GM19043 (cell line): ENCODE data around the gene F2RL2.
"Not testable (repeated sequence)": the region's sequence is repeated elsewhere in the genome, so short reads cannot be mapped to it uniquely, and the experiment has no call there.

Source experiments
- ATAC-seq: cut with Tn5 transposase; IDR thresholded peaks from one replicate; pipeline ENCODE4 v1.9.1; 2021; ENCODE audit warnings: low read depth; ENCODE audit not compliant: unreplicated experiment

F2RL2 gene

DNA sequence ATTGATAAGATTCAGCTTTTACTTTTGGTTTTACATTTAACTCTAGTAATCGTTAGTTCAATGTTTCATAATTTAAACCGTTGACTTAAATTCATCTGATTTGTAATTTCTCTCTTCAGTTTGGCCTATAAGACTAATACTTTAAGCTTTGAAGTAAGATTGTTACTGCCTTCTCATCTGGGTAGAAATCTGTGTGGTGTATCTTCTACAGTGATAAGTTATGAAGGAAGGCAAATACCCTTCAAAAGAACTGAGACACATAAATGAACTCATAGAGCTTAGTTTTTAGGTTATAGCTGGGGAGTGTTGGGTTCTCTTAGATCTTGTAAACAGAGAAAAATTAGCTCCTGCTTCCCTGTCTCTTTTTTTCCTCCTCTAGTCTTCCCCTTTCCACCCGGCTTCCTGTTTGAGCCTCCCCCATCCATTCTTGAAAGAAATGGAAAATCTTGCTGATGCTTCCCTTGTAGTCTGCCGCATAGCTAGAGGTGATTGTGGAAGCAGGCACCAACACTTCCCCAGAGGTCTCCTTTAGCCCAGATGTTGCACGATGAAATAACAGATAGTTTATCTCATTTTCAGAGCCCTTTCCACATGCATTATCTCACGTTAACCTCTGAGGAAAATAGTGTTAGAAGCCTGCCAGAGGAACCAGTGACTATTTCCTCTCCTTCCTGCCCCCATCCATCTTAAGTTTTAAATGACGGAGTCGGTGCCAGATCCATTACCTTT lies 2.0 kb upstream of the F2RL2 start:
- ATAC-seq = no peak

DNA sequence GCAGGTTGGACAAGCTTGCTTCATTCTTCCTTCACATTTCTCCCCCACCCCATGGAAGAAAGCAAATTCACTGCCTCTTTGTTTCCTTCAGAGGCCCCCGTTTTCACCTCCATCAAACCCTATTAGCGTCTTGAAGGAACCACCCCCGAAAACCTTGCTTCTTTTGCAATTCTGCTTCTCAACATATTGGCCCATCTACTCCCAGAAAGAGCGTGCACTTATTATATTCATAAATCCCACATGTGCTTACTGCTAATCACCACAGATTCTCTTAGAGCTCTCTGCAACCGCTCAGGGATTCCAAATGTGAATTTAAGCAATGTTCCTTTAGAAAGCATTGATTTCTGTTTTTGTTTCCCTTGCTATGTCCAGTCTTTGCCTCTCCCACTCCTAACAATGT lies 1.1 kb downstream of the F2RL2 start:
- no peak for ATAC-seq

DNA sequence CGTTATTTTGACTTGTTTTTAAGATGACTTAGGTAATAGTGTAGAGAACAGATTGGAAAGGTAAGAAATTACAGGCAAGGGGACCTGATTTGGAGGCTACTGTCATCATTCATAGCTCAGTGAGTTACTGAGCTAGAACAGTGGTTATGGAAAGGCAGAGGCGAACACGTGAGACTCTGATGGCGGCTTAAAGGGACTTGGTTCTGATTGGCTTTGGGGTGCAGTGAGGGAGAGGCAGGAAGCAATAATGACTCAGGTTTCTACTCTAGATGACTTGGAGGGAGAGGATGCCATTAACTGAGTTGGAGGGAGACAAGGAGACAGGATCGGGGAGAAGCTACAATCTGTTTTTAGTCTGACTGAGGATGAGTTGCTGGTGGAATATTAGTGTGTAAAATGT lies 3.0 kb downstream of the F2RL2 start:
- ATAC-seq = no peak

DNA sequence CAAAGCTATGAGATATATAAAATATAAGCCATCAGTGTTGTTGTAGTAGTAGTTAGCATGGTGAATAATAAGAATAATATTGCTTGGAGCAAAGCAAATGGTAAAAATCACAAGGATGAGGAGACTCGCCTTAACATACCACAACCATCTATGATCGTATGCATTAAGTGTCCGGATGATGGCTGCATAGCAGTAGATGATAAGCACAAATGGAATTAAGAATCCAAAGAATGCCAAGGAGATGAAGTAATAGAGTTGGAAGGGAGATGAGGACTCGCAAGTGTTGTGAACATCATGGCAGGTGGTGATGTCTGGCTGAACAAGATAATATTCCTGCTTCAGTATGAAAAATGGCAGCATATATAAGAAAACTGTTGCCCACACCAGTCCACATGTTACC lies 5.5 kb downstream of the F2RL2 start:
- ATAC-seq = no peak

DNA sequence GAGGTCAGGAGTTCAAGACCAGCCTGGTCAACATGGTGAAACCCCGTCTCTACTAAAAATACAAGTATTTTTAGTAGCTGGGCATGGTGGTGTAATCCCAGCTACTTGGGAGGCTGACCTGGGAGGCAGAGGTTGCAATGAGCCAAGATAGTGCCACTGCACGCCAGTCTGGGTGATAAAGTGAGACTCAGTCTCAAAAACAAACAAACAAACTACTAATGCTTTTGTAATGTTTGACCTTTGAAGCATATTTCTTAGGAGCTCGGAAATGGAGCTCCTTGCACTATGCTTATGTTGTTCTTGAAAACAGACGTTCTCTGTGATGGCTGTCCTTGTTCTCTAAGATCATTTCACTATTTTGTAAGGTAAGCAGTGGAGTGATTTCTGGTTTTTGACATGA lies 6.0 kb downstream of the F2RL2 start:
- ATAC-seq = no peak

DNA sequence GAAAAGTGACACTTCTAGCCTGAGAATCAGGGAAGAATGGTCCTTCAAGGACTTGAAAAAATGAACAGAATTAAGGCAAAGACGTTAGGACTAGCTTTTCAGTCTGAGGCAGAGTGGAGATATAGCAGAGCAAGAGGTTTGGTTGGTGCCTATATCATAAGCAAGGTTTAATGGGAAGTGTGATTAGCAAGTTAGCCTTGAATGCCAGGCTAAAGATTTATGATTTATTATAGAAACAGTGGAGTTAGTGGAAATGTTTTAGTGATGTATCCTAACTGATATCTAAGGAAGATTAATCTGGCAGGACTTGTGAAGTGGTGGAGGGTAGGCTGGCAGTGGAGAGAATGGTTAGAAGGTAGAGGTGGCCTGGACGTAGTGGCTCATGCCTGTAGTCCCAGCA lies 7.0 kb downstream of the F2RL2 start:
- no peak for ATAC-seq

DNA sequence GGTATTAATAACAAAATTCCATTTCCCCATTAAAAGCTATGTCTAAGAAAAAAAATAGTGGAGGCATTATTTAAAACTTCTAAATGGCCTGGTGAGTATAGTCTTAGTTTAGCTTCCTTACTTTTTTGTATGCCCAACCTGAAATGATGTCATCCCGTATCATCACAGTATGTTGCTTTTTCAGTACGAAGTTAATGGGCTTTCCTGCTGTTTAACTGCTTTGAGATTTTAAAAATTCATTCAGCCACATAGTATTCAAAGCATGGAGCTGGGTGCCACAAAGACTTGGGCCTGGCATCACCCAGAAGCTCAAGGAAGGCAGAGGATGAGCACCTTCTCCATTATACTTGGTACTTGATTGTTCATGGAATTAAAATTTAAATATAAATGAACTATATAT lies 7.4 kb downstream of the F2RL2 start:
- ATAC-seq = no peak

DNA sequence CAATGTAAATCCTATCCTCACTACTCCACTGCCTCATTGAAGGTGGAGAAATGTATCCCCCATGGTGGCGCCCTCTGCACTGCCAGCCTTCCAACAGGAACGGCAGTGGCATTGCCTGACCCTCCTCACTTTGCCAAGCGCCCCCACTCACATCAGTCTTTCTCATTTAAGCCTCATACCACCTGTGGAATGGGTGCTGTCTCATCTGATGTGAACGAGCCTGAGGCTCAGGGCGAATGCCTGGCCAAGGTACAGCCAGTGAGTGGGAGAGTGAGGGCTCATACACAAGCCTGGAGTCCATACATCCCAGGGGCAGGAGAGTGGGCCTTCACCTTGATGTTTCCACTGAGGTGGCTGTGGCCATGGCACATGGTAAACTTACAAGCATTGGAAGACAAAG lies 10.3 kb downstream of the F2RL2 start:
- no peak for ATAC-seq

DNA sequence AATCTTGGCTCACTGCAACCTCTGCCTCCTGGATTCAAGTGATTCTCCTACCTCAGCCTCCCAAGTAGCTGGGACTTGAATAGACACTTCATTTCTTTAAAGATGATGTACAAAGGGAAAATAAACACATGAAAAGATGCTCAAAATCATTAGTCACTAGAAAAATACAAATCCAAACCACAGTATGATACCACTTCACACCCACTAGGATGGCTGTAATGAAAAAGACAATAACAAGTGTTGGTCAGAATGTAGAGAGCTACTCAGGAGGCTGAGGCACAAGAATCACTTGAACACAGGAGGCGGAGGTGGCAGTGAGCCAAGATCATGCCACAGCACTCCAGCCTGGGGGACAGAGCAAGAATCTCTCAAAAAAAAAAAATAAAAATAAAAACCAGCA lies 13.0 kb downstream of the F2RL2 start:
- ATAC-seq = no peak

DNA sequence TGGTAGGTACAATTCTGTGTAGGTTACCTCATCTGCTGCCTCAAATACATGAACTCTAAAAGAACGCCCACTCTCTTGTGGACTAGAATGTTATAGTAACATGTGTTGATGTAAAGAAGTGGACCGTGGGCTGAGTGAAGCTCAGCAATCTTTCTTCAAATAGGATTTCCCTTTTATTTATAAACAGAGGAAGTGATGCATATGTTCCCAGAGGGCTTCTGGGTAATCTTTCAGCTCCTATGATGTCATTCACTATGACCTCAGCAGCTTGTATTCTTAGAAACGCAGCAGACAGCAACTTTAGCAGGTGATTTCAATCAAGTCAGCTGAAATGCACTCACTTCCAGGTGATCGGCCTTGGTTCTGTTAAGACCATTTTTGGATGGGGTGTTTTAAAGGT lies 14.4 kb downstream of the F2RL2 start:
- no peak for ATAC-seq

DNA sequence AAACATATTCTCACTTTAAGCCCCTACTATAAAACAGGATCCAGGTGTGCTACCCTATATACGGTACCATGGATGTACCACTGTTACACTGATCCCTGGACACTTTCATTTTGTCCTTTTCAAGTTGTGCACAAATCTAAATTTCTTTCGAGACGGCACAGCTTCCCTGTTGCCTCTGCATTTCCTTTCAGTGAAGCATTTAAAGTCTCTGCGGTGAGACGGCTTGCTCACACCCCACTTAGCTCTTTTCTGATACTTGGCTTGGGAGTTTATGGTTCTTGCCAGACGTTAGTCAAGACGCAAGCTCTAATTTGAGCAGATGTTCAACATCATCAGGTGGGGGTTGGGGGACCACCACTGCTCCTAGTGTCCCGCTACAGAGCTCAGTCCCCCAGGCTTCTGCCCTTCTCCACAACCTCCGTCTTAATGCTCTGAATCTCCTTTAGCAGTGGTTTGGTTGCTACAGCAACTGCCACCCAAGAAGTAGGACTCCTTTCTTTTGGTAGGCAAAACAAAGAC lies 15.8 kb downstream of the F2RL2 start:
- no peak for ATAC-seq

DNA sequence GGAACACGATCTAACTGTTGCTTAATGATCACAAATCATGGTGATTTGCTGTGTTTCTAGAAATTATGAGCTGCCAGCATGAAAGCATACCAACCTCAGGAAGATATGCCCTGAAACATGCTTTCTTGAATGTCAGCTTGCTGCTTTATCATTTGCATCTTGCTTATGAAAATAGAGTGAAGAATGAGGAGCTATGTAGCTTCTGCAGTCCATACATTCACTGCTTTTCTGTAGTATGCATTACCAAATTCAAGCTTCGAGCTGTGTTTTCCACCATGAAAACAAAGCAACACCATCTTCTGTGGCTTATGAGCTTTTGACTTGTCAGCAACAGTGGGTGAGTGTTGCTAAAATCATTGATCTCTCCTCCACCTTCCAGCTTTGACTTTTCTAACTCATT lies 16.5 kb downstream of the F2RL2 start:
- ATAC-seq = no peak

DNA sequence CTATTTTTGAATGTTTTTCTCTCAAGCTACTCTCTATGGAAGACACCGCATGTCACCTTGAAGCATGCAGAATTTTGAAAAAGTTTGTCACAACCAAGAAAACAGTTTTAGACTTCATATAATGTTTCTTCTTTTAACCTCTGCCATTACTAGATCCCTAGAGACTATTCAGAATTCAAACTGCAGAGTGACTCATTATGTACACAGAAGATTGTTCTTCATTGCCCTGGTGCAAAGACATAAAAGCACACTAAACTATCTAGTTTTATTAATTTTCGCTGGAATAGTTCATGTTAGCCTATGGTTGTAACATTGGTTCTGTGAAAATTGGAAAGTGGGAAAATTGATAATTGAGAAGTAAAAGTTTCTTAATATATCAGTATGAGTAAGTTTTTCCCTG lies 18.4 kb downstream of the F2RL2 start:
- no peak for ATAC-seq

DNA sequence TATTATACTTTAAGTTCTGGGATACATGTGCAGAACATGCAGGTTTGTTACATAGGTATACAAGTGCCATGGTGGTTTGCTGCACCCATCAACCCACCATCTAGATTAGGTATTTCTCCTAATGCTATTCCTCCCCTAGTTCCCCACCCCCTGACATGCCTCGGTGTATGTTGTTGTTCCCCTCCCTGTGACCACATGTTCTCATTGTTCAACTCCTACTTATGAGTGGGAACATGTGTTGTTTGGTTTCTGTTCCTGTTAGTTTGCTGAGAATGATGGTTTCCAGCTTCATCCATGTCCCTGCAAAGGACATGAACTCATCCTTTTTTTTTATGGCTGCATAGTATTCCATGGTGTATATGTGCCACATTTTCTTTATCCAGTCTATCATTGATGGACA lies 19.2 kb downstream of the F2RL2 start:
- ATAC-seq = not testable (repeated sequence)

DNA sequence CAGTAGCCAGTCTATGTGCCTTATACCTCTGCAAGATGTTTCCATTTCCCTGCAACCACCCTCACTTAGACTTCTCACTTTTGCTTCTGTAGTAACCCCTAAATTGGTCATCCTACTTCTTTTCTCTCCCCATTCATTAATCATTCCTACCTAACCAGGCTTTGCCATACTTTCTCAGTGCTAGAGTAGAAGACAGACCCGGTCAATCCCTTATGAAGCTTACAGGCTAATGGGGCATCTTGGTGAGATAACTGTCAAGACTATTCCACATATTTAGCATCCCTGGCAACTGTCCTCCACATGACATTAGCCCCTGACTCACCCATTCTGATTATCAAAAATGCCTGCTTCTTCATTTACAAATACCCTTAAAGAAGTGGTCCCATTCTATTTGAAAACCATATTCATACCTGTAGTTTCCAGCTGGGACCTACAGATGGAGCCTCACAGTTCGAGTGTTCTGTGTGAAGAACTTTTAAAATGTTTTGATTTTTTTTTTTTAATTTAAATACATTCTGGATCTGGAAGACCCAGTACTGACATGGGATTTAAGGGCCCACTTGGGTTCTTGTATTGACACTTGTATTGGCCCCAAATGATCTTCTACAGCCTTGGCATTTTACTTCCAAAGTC lies 21.0 kb downstream of the F2RL2 start:
- ATAC-seq = no peak

DNA sequence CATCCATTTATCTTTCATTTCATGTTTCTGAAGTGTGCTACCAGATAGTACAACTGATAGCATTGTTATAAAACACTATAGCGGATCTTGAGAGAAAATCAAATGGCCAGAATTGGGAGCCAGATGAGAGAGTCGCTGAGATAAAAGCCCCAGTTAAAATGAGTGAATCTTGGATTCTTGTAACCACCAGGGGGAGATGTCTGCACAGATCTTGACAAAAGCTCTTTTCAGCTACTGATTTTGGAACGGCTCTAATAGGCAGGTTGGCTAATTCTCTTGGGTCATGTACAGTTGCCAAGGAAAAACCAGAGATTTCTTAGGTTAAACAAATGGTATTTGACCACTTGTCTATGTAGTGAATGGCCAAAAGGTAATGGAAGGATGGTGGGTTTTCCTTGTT lies 21.7 kb downstream of the F2RL2 start:
- ATAC-seq = no peak

DNA sequence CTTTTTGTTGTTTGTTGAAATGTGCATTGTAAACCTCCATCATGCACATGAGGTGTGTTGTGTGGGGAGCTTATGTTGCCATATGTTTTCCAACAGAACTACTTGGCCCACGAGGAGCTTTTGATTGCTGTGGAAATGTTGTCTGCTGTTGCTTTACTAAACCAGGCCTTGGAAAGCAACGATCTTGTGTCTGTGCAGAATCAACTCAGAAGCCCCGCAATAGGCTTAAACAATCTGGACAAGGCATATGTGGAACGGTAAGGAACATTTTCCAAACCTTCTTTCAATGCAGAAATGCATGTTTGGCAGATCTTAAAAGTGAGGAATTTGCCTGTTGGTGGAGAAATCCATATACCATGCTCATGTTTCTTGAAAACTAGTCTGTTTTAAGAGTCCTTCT lies 22.5 kb downstream of the F2RL2 start:
- no peak for ATAC-seq

DNA sequence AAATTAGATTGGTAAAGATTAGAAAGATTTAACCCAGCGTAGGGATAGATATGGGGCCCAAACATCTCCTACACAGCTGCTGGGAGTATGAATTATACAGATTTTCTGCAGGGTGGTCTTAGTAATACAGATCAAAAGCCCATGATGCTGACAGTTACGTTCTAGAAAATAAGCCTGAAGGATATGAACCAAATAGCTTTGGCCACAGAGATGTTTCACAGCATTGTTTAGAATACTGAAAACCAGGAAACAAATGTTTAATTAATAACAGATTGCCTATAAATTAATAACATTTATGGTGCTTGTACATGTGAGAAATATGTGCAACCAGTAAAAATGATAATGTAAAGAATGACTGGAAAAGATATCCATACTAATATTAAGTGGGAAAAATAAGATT lies 24.7 kb downstream of the F2RL2 start:
- ATAC-seq = no peak

DNA sequence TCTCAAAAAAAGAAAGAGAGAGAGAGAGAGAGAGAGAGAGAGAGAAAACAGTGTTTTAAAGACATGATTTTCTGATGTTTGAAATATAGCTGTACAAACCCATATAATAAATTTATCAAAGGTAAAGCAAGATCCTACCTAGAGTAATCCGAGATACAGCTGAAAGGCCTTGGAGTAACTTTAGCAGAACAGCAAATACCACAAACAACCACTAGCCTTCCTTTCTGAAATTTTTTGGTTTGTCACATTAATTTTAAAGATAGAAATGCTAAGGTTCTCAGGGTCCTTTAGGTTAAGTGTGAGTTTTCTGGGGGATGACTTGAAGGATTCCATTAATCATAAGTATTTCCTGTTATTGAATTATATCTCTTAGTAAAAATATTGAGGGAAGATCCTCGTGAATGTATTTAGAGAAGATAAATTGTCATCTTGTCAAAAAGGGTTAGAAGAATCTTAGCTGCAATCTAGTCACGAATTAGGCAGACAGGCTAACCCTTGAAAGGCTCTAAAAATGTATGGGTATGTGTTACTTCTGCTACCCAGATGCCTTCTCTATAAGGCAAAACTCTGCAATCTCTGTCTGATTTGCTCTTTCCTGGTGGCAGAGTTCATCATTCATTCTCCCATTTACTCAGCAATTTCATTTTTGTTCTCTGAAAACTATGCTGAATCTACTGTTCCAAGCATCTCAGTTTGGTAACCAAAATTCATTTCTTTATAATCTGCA lies 27.3 kb downstream of the F2RL2 start:
- no peak for ATAC-seq

DNA sequence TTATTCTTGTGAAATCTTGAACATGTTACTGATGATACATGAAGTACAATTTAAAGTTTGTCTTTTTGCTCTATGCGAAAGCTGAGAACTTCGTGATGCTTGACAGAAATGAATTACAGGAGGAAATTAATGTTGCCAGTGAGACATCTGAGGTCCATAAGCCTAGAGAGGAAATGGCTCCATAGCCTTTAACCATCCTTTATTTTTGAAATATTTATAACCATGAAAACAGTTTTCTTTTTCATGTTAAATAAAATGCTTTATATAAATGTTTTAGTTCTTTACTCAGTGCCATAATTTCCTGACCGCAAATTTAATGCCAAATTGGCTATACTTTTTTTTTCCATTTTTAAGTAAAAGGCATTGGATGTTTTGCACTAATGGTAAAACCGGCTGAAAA lies 29.1 kb downstream of the F2RL2 start:
- no peak for ATAC-seq

DNA sequence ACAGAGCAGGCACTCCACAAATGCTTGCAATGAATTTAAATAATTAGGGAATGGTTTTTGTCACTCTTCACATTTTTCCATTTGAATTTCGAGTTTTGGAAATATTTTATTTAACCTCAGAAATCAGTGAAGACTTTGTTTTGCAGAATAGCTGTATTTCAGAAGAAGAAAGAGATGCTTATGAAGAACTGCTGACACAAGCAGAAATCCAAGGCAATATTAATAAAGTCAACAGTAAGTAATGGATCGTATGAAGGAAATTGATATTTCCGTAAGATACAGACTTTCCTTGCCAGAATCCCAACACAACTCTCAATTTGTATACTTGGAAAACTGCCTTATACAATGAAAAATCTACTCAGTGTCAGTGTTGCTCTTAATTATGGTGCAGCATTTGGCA lies 30.5 kb downstream of the F2RL2 start:
- no peak for ATAC-seq

DNA sequence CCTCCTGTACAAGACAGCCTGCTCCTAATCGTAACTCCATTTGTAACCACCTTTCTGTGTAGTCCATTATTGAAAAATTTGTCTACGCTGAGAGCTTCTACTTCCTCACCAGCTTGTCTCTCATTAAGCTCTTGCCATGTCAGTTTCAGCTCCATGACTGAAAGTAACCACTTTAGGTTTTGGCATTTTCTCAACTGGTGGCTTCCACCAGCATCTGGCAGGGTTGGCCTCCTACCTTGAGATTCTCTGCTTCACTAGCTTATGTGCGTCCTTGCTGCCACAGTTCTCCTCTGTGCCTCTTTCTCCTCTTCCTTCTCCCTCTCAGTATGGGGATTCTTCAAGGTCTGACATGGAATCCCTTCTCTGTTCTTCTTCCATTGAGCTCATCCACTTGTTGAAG lies 31.8 kb downstream of the F2RL2 start:
- ATAC-seq = no peak
